GM19240 (cell line): Measurements from ENCODE around the gene IQCK.

Experiments used
- DNase-seq: peaks from one replicate; pipeline ENCODE4 v3.0.0; 2011; ENCODE audit warnings: low spot score; ENCODE audit not compliant: insufficient read length

The IQCK gene

DNA sequence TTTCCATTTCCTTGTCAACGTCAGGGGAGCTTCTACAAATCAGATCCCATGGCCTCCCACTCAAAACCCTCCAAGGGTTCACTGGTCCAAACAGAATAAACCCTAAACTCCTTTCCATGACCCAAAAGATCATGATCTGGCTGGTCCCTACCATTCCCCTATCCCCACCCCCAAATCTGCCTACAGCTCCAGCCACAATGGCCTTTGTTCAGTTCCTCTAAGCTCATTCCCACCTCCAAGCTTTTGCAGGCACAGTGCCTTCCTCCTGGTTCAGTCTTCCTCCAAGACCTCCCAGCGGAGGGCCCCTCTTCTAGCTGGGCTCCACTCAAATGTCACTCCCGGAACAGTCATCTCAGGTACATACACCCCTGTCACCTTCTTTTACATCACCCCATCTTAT, 164.6 kb downstream of the IQCK start:
- no peak for DNase-seq

GRCh38 chr16:19883296-19883965, 165.4 kb downstream of the IQCK start:
- no peak for DNase-seq

DNA sequence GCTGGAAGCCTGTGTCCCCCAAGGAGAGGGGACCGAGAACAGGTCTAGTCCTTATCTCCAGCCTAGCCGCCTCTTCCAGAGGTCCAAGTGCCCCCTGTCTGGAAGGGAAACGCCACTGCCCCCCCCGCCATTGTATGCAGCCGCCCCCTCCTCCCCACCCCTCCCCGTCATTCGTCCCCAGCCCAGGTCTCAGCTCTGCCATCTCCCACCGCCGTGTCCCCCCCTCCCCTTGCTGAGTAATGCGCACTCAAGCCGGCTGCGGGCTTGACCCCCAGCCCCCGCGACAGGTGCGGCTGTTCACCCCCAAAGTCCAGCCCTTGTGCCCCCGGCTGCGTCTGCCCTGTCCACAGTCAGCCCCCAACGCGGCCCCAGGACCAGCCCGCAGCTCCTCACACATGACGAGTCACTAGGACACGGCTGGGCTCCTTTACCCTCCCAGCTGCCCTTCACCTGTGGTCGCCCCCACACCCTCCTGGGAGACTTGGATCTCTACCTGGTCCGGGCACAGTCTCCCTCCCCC, 166.0 kb downstream of the IQCK start:
- no peak for DNase-seq

- DNase-seq: no peak
Measured at GRCh38 chr16:19884611-19885450, 166.8 kb downstream of the IQCK start, which contains the start of gene GPRC5B. Gene GPRC5B, minus strand, starts transcription at chr16:19884848. Its CDS starts 12,003 bp downstream, at chr16:19872845.

DNA sequence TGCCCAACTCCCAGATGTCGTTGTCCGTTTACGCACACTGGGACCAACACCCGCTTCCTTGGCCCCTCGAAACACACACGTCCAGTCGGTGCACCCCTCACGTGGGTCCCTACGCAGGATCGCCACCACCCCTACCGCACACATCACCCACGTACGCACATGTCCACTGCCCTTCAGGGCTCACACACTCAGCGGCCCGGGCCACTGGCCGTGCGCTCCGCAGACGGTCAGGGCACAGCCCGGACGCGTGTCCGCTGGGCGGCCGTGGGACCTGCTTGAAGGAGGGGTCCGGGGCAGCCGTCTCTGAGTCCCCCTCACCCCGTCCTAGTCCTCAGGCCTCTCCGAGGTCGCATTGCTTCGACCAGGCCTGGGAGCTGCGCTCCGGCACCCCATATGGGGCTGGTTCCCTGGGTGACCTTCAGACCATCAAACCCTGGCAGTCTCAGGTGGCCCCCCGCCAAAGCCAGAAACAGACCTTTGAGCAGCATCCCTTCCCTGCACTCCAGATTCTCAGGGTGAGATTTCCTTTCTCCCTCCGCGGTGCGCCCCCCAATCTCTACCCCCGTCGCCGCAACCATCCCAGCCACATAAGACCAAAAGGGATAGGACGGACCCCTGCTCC, 167.5 kb downstream of the IQCK start:
- no peak for DNase-seq

DNA sequence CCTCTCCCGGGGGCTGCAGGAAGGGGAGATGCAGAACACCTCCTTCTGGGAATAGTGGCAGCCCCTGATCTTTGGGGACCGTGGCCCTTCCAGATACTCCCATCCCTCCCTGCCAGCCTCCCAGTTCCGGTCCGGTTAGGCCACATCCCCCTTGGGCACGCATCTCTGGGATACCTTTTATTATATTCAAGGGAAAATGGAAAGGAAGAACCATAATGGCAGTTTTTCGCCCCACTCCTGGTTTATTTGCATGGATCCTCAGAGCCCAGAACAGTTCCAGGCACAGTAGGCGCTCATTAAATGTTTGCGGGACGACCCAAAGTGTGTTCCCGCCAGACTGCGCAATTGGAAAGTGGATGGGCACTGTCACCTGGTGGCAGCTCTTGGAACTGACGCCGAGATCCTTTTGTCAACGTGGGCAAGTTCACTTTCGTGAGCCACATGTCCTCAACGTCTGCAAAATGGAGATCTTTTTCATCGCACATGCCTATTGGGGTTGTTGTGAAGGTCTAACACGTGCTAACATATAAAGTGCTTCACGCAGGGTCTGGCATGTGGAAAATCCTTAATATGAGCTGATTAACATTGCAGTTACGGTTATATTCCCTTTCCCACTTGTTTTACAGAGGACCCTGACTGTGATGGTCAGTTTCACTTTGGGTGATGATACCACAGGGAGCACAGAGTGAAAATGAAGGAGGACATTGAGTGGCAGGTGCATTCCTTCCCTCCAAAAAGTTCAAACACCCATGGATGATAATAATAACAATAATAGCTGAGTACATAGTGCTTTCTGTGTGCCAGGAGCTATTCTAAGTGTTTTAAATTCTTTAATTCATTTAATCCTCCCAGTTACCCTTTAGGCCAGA, 168.2 kb downstream of the IQCK start:
- peak; percentile 60 for DNase-seq

GRCh38 chr16:19888834-19889233, 170.8 kb downstream of the IQCK start:
- DNase-seq: no peak

DNA sequence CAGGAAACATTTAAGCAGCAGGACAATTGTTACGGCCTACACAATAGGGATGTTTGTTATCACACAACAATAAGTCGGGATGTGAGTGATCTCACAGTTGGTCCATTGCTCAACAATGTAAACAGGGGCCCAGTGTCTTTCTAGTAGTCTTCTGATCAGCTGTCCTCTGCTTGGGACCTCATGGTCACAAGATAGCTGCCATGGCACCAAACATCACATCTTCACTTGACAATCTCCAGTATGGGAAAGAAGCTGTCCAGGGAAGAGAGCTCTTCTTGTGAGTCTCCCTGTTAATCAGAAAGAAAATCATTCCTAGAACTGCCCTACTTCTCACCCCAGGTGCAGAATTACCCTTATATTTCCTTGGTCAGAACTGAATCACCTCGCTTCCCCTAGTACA, 172.8 kb downstream of the IQCK start:
- DNase-seq: no peak

- no peak for DNase-seq
Measured at GRCh38 chr16:19892902-19893301, 174.8 kb downstream of the IQCK start.

DNA sequence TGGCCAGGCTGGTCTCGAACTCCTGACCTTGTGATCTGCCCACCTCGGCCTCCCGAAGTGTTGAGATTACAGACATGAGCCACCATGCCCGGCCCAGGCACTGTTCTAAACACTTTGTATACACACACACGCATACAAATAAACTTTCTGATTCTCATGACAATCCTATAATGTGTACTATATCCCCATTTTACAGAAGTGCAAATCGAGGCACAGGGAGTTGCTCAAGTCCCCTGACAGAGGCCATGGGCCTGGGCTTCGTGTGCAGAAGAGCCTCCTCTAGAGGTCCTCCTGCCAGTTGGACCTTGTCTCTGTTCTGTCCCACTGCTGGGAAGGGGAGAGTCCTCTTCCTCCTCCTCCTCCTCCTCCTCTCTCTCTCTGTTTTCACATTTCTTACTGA, 176.5 kb downstream of the IQCK start:
- no peak for DNase-seq

- no peak for DNase-seq
Measured at GRCh38 chr16:19896951-19897350, 178.9 kb downstream of the IQCK start.

DNA sequence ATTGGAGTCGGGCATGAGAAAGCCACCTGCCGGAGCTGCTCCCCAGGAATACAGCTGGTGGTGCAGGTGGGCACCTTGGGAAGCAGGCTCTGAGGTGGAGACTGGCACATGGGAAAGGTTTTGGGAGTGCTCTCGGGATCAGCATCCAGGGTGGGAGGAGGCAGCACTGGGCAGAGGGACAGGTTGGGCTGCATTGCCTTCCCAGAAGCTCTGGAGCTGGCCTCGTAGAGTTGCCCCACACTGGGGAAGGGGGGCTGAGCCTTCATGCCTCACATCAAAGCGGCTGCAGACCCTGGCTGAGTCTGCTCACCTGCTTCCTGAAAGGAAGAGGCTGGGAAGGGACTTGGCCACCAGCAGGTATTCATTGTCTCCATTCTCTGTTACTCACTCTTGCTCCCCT, 180.1 kb downstream of the IQCK start:
- DNase-seq: no peak

DNA sequence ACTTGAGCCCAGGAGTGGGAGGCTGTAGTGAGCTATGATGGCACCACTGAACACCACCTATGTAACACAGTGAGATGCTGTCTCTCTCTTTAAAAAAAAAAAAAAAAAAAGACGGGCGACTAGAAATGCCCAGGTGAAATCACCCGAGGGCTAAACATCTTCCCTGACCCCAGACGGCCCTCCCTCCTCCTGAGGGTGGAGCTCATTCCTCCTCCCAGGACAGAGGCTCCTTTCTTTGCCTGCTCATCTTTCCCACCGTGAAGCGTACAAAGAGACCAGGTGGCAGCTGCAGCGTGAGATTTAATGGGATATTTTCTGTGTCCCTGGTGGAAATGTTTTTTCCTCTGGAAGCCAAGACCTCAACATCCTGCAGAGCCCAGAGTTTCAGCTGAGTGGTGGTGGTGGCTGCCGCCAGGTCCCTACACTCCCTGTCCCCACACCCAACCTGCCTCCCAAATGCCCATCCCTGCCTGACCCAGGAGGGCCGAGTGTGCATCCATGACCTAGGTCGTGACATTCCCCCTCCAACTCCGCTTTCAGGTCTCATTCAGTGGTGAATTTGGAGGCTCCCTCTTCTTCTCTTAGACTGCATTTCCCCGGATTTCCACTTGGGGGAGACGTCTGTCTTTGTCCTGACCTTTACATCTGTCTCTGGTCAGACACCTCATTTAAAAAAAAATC, 181.0 kb downstream of the IQCK start:
- DNase-seq: peak; percentile 38

- no peak for DNase-seq
Measured at GRCh38 chr16:19899605-19899955, 181.5 kb downstream of the IQCK start.

DNA sequence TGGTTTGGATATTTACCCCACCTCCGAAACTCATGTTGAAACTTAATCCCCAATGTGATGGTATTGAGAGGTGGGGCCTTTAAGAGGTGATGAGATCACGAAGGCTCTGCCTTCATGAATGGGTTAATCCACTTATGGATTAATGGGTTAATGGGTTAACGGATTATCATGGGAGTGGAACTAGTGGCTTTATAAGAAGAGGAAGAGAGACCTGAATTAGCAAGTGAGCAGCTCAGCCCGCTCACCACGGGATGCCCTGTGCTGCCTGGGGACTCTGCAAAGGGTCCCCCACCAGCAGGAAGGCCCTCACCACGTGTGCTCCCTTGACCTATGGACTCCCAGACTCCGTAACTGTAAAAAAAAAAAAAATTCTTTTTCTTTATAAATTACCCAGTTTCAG, 183.1 kb downstream of the IQCK start:
- DNase-seq: no peak

- peak; percentile 76 for DNase-seq
Measured at GRCh38 chr16:19907161-19907992, 189.3 kb downstream of the IQCK start.
